Head of caudate nucleus (tissue), 42 donors: ENCODE data around the gene COX4I2.
"Not testable (repeated sequence)": the region's sequence is repeated elsewhere in the genome, so short reads cannot be mapped to it uniquely, and the experiment has no call there.

Source experiments
- DNase-seq, 42 donors: peaks; one replicate each; pipeline versions ENCODE4 v3.0.0 to v3.0.0-alpha.2; 2020 to 2021; ENCODE audit warnings: mixed read lengths in 7 of 42
- intact Hi-C: fragments of 100-400 bp; cut with DNase I; formaldehyde crosslinking; loops from one replicate; pipeline ENCODE4 v1.15.0; 2022

COX4I2 gene

DNA sequence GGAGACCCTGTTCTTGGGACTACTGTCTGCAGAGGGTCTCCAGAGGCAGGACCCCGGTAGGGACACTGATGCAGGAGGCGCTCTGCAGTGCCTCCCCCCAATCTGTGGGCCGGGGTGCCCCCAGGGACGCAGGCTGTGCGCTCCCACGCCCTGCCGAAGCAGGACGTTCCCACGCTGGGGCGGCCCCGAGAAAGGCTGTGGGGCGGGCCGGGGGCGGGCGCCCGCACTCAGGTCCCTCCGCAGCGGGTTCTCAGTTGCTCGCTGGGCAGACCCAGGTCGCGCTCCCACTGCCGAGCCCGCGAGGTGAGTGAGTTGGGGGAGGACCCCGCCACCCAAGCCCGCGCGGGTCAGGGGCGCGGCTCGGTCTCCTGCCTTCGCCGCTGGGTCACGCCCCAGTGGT, at the start of gene COX4I2:
COX4I2 (plus strand) TSS at position 253 of the 400 bp plus-strand sequence. CDS start 1,106 bp downstream, outside the sequence.
- peak in 1 of 42 donors; percentile 18 for DNase-seq

DNA sequence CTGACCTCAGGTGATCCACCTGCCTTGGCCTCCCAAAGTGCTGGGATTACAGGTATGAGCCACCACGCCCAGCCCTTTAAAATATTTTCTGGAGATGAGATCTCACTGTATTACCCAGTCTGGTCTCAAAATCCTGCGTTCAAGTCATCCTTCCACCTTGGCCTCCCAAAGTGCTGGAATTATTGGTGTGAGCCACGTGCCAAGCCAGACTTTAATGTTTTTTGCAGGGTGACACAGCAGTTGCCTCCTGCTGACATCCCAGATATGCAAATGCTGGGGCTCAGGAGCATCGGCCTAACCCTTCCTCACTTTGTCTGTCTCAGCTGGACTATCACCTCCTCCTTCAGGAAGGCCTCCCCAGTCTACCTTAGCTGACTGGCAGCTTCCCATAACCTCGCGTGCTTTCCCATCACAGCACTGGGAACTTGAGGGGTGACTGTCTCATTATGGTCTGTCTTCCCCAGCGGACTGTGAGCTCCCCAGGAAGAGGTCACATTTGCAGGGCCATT, 46.9 kb upstream of the COX4I2 start:
- intact Hi-C loops, result no loop called here

More for the DNA sequence above, at the start of gene COX4I2:
- intact Hi-C loops, result no loop called here

GRCh38 chr20:31593221-31594001, 44.3 kb upstream of the COX4I2 start:
- DNase-seq, result peak in 7 of 42 donors; percentile 14 to 55 (median 36)
- intact Hi-C loops, result no loop called here

More for the DNA sequence above, 46.9 kb upstream of the COX4I2 start:
- no peak for DNase-seq

DNA sequence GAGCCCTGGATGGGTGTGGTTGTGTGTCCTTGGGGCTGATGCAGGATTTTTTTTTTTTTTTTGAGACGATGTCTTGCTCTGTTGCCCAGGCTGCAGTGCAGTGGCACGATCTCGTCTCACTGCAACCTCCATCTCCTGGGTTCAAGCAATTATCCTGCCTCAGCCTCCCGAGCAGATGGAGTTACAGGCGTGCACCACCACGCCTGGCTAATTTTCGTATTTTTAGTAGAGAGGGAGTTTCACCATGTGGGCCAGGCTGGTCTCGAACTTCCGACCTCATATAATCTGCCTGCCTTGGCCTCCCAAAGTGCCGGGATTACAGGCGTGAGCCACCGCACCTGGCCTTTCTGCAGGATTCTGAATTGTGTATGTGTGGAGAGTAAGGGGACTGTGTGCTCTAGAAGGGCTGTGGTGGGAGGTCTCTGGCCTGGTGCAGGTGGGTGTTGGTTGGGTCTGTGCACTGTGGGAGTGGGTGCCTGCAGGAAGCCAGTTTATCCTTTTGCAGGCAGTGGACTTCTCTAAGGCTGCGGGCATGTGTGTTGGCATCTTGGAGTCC, 43.6 kb upstream of the COX4I2 start:
- intact Hi-C loops, result no loop called here
- no peak for DNase-seq

DNA sequence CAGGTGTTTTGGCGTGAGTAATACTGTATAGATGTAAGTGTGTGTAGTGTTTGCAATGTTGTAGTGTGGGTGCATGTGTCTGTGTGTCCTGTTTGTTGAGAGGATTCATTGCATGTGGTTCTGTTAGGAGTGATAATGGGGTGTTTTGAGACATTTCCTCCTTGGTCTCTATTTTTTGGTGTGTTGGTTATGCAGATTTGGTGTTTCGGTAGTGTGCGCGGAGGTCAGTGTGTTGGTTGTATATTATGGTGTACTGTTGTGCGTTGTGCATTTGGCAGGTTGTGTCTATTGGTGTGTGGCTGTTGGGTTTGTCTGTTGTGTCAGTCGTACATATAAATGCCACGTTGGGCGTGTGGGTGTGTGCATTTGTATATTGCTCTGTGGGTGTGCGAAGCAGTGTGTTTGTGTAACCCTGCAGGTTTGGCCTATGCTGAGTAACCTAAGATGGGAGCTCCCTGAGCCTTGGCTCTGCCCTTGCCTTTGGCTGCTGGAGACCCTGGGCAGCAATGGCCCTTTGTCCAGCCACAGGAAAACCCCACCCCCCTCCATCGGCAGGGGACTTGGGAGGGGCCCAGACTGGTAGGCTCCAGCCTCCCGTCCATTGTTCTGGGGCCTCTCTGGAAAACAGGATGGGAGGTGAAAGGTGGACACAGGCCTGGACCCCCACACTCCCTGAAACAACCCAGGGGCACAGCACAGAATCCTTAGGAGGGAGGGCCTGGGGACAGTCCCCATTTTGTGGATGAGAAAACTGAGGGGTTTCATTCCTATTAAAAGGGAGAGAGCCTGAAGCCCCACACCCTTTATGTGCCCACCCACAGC, 42.9 kb upstream of the COX4I2 start:
- DNase-seq, result no peak
- intact Hi-C loops, result no loop called here

- intact Hi-C loops, result no loop called here
These were observed 42.4 kb upstream of the COX4I2 start for GRCh38 chr20:31595380-31595653.

DNA sequence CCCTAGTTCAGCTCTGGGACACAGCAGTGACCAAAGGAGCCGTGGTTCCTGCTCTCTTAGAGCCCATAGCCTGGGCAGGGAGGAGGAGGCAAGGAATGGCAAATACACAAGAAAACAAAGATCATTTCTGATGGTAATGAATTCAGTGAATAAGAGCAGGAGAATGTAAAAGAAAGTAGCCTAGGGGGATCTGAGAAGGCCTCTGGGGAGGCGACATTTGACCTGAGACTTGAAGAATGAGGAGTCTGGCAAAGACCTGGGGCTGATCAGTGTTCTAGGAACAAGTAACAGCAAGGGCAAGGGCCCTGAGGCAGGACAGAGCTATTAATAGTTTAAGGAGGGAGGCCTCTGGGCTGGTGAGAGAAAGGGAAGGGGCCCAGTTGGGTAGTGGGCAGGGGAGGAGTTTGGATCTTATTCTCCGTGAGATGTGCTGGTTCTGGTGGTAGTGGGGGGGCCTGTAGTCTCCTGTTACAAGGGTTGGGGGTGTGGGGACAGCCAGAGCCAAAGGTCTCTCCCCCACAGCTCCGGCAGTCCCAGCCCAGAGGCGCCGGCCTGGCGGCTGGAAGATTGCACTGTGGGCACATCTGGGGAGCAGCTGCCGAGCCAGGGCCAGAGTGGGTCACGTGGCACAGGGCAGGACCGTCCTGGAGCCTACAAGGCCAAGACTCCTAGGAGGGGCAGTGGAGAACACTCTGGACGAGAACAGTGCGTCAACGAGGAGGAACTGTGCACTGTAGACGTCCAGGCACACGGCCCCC, 41.9 kb upstream of the COX4I2 start:
- DNase-seq, result peak in 14 of 42 donors; percentile 17 to 56 (median 36)

More at GRCh38 chr20:31595380-31595653, 42.4 kb upstream of the COX4I2 start:
- no peak for DNase-seq

GRCh38 chr20:31596412-31596715, 41.3 kb upstream of the COX4I2 start:
- intact Hi-C loops, DNase-seq: not testable (repeated sequence)

More for the DNA sequence above, 41.9 kb upstream of the COX4I2 start:
- intact Hi-C loops, result no loop called here

- intact Hi-C loops, result no loop called here
- no peak for DNase-seq
These were observed 40.8 kb upstream of the COX4I2 start for GRCh38 chr20:31596831-31597480.

- intact Hi-C loops, result no loop called here
- no peak for DNase-seq
These were observed 40.2 kb upstream of the COX4I2 start for GRCh38 chr20:31597481-31597855.

GRCh38 chr20:31602431-31602778, 35.3 kb upstream of the COX4I2 start:
- no peak for DNase-seq
- intact Hi-C loops, result no loop called here

DNA sequence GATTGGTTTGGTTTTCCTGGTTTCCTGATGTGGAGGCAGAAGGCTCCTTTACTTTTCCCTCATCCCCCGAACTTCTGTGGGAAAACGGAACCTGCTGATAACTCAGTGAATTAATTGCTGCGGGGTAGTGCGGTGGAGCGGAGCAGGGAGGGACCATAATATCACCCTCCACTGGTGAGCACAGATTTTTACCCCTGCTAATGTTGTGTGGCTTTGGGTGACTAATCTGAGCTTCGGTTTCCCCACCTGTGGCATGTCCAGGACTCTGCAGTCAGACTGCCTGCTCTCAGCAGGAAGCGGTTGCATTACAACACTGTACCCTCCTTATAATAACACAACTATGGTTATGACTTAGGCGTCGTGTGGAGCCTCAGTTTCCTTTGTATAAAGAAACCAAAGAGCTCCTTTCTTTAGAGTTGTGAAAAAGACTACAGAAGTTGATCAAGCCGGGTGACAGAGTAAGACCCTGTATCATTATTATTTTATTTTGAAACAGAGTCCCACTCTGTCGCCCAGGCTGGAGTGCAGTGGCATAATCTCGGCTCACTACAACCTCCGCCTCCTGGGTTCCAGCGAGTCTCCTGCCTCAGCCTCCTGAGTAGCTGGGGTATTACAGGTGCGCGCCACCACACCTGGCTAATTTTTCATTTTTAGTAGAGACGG, 34.8 kb upstream of the COX4I2 start:
- DNase-seq, result no peak
- intact Hi-C loops, result no loop called here

GRCh38 chr20:31603822-31604566, 33.7 kb upstream of the COX4I2 start:
- intact Hi-C loops, result no loop called here
- peak; percentile 85 to 97 (median 94) for DNase-seq

GRCh38 chr20:31604567-31605030, 33.1 kb upstream of the COX4I2 start:
- DNase-seq, result peak in 1 of 42 donors; percentile 45
- intact Hi-C loops, result no loop called here

GRCh38 chr20:31605031-31605901, 32.4 kb upstream of the COX4I2 start, which contains the start of gene ID1:
Gene ID1, plus strand, starts transcription at chr20:31605289. Its CDS starts 99 bp downstream, at chr20:31605388.
- DNase-seq, result peak; percentile 89 to 98 (median 96)
- intact Hi-C loops, result no loop called here
